ENCODE data around the gene SUGP1. TPM values are rescaled to one million over a fixed set of nuclear protein-coding genes. Genes with fewer than 3 reads are reported as not detected.

The SUGP1 gene
- total RNA-seq, 2 experiments from 2014 or later, result 42.8 to 51.3 TPM

DNA sequence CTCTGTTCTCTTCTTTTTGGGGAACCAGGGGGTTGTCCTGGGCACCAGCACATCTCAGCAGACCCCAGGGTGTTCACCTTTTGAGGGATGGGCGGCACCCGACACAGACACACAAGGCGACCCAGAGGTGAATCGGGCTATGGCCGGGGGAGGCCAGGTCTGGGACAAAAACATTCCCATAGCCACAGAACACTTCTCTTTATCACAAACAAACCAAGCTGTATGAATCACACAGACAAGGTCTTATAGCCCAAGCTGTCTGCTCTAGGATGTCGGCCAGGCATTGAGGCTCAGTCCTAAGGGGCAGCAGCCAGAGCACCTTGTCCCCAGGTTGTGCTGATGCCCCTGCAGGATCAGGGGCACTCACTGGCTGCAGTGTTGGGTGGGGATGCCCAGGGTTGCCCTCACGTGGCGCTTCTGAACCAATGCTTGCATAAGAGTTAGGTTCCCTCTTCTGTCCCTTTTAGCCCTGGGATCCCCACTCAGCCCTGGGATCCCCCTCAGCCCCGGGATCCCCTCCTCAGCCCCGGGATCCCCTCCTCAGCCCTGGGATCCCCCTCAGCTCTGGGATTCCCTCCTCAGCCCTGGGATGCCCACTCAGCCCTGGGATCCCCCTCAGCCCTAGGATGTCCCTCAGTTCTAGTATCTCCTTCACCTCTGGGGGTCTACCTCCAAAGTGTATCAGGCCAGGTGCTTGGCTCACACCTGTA is 27.2 kb upstream of the SUGP1 start:
- DNase-seq (no peak), ATAC-seq (no peak)
- H3K36me3 Mint-ChIP-seq (ENCODE audit: low read depth), result peaks cover 33% of the 10 kb centered on the region
- no peak overlapping the region for H3K4me3 Mint-ChIP-seq
- CTCF ChIA-PET, result no interaction called here
- H3K27ac Mint-ChIP-seq, result no peak overlapping the region
- no peaks in the 10 kb centered on the region for H3K4me1 Mint-ChIP-seq (ENCODE audit: low read depth)
- POLR2A ChIA-PET, result interaction anchor here (1.3 kb wide), 1 partner anchor 138 kb away, joined by 4 read pairs; no protein-coding TSS in a partner anchor
- intact Hi-C loops (cut with micrococcal nuclease), result no loop called here
- H3K9me3 Mint-ChIP-seq, result no peaks in the 10 kb centered on the region
- no peaks in the 10 kb centered on the region for H3K27me3 Mint-ChIP-seq
- TF ChIP-seq CTCF (IDR thresholded peaks at IDR 0.05), result no peak

GRCh38 chr19:19345970-19346369 is 25.7 kb upstream of the SUGP1 start:
- CTCF ChIA-PET, result interaction anchor here (0.8 kb wide), 1 partner anchor 335 kb away, joined by 3 read pairs; no protein-coding TSS in a partner anchor
- DNase-seq (no peak), ATAC-seq (no peak)
- H3K27ac Mint-ChIP-seq, result no peak overlapping the region
- H3K4me1 Mint-ChIP-seq (ENCODE audit: low read depth), result no peaks in the 10 kb centered on the region
- intact Hi-C loops (cut with micrococcal nuclease), result no loop called here
- POLR2A ChIA-PET, result no interaction called here
- peaks cover 28% of the 10 kb centered on the region for H3K36me3 Mint-ChIP-seq (ENCODE audit: low read depth)
- no peak for TF ChIP-seq CTCF (IDR thresholded peaks at IDR 0.05)
- H3K4me3 Mint-ChIP-seq, result no peak overlapping the region
- no peaks in the 10 kb centered on the region for H3K27me3 Mint-ChIP-seq
- no peaks in the 10 kb centered on the region for H3K9me3 Mint-ChIP-seq

DNA sequence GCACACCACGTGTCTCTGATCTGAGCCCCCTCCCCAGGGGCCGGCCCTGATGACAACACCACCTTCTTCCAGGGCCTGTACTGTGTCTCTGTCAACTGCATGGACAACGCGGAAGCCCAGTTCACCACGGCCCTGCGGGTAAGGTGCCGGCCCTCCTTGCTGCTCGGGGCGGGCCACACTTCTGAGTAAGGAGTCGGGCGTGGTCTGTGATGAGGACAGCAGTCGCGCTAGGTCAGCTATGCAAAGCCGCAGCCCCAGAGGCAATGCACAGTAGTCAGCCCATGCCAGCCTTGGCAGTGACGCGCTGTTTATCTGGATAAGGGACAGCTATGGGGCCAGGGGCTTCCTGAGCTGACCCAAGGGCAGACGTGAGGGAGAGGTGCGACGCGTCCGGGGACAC is 24.9 kb upstream of the SUGP1 start:
- DNase-seq (no peak), ATAC-seq (no peak)
- Mint-ChIP-seq H3K36me3 (ENCODE audit: low read depth) (peaks cover 28% of the 10 kb centered on the region), H3K27me3 (no peaks in the 10 kb centered on the region), H3K9me3 (no peaks in the 10 kb centered on the region), H3K27ac (no peak overlapping the region), H3K4me1 (ENCODE audit: low read depth) (no peaks in the 10 kb centered on the region), H3K4me3 (no peak overlapping the region)
- ChIA-PET CTCF (no interaction called here), POLR2A (no interaction called here)
- intact Hi-C loops (cut with micrococcal nuclease), result no loop called here
- no peak for TF ChIP-seq CTCF (IDR thresholded peaks at IDR 0.05)

DNA sequence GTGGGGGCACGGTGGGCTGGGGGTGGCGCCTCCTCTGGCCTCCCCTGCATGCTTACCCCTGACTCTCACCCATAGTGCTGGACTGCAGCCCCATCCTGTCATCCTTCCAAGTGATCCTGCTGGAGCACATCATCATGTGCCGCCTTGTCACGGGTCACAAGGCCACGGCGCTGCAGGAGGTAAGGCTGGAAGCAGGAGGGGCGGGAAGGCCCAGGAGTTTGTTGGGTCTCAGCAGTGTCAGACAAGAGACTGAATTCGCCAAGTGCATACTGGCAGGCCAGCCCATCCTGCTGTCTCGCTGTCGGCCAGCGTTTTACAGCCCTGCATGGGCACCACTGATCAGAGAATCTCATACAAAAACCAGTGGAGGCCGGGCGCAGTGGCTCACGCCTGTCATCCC is 23.5 kb upstream of the SUGP1 start:
- intact Hi-C loops (cut with micrococcal nuclease), result no loop called here
- no peak overlapping the region for H3K27ac Mint-ChIP-seq
- ChIA-PET CTCF (no interaction called here), POLR2A (no interaction called here)
- H3K4me1 Mint-ChIP-seq (ENCODE audit: low read depth), result no peaks in the 10 kb centered on the region
- H3K4me3 Mint-ChIP-seq, result no peak overlapping the region
- H3K9me3 Mint-ChIP-seq, result no peaks in the 10 kb centered on the region
- peaks cover 20% of the 10 kb centered on the region for H3K36me3 Mint-ChIP-seq (ENCODE audit: low read depth)
- ATAC-seq, result no peak
- TF ChIP-seq CTCF (IDR thresholded peaks at IDR 0.05), result no peak
- H3K27me3 Mint-ChIP-seq, result no peaks in the 10 kb centered on the region
- DNase-seq, result no peak

- Mint-ChIP-seq H3K9me3 (no peaks in the 10 kb centered on the region), H3K27ac (no peak overlapping the region), H3K27me3 (no peaks in the 10 kb centered on the region), H3K36me3 (ENCODE audit: low read depth) (peaks cover 26% of the 10 kb centered on the region), H3K4me1 (ENCODE audit: low read depth) (no peaks in the 10 kb centered on the region), H3K4me3 (no peak overlapping the region)
- ChIA-PET CTCF (no interaction called here), POLR2A (interaction anchor here (1.3 kb wide), 1 partner anchor 14 kb away, joined by 3 read pairs; no protein-coding TSS in a partner anchor)
- TF ChIP-seq CTCF (IDR thresholded peaks at IDR 0.05), result no peak
- intact Hi-C loops (cut with micrococcal nuclease), result no loop called here
- no peak for ATAC-seq
- no peak for DNase-seq
These were observed 22.7 kb upstream of the SUGP1 start for GRCh38 chr19:19343016-19343362.

Data from activated CD8-positive, alpha-beta T cell treated with anti-CD3 and anti-CD28 coated beads for 36 hours (primary cell).